NCI-H1092 treated with DMSO at 0.1 percent for 48 hours (cell line): ENCODE results near the gene HSD17B3.
"Not testable (repeated sequence)": the region's sequence is repeated elsewhere in the genome, so short reads cannot be mapped to it uniquely, and the experiment has no call there.

Source experiments
- DNase-seq: peaks from one replicate; lab custom pipeline; 2025; lab: John Stamatoyannopoulos, UW

The HSD17B3 gene

DNA sequence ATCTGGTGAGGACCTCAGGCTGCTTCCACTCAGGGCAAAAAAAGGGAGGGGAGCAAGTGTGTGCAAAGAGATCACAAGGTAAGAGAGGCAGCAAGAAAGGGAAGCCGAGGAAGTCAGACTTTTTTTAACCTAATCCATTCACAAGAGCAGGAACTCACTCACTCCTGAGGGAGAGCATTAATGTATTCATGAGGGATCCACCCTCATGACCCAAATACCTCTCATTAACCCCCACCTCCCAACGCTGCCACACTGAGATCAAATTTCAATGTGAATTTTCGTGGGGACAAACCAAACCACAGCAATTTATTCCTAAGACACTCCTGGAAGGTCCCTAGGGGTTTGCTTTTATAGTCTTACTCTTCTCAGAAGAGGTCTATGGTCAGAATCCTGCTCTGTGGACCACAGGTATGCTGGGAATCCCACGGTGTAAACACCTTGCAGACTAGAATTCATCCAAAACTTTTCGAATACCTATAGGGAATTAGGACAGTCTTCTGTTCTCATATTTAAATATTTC lies 108.7 kb downstream of the HSD17B3 start:
- DNase-seq: no peak

DNA sequence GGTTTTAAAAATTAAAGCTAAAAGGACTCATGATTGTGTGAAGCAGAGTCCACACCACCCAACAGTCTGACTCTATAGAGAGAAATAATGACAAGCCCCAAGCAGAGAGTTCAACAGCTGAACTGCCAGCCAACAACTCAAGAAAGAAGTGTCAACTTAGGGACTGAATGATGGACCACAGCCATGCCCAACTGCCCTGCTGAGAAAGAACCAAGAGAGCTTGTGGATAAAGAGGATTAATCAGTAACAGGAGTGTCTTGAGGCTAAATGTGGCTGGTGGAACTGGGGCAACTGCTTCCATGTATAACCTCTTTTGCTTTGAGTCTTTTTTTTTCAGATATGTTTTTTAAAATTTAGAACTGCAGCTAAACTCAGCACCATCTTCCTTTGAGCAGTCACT lies 109.3 kb downstream of the HSD17B3 start:
- DNase-seq: no peak

DNA sequence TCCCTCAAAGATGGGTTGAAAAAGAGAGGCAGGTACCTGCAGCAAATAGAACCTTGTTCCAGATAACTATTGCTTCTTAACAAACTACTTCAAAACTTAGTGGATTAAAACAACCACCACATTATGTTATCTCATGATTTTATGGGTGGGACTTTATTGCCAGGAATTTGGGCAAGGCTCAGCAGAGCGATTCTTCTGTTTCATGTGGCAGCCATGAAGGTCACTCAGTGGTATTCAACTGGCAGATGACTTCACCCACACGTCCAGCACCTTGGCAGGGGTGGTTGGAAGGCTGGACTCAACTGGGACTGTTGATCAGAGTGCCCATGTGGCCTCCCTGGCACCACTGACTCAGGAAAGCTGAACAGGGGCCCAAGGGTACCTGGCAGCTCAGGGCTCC lies 112.0 kb downstream of the HSD17B3 start:
- DNase-seq: no peak

DNA sequence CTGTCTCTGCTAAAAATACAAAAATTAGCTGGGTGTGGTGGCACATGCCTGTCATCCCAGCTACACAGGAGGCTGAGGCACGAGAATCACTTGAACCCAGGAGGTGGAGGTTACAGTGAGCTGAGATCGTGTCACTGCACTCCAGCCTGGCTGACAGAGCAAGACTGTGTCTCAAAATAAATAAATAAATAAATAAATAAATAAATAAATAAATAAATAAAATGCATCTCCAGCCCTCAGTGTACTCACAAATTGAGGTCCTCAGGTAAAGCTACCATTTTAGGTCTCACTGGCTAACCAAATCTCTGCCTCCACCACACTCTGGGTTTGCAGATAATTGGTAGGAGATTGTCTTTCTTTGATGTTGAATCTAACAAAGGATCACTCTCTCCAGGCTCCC lies 112.4 kb downstream of the HSD17B3 start:
- not testable (repeated sequence) for DNase-seq

DNA sequence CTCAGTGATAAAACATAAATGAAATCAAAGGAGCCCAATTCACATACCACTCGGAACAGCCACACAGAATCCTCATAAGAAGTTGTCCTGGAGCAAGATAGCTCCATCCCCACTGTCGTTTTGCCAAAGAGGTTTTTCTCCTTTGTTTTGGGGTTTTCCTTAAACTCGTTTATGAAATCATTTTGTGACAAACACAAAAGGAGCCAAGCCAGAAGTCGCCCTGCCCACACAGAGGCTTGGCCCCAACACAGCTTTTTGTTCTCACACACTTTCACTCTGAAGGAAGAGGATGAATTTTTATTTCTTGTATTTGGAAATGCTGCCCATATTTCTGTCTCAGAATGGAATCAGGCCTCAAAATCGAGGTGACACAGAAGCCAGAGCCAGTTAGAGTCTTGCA lies 113.4 kb downstream of the HSD17B3 start:
- no peak for DNase-seq

DNA sequence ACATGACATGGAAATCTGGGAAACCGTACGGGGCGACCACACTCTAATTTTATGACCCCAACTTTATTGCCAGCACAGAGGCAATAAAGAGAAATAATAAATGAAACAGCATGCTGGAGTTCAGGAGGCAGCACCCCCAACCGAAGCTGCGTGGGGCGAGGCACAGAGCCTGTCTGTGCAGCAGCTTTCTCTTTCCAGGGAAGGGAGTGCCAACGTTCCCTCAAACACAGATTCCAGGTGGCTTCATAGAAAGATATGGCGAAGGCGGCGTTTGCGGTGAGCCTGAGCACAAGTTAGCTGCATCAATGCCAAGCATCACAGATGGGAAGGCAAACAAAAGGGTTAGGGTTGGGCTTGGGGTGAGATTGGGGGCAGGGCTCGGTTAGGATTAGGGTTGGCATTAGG lies 114.8 kb downstream of the HSD17B3 start:
- DNase-seq: no peak

DNA sequence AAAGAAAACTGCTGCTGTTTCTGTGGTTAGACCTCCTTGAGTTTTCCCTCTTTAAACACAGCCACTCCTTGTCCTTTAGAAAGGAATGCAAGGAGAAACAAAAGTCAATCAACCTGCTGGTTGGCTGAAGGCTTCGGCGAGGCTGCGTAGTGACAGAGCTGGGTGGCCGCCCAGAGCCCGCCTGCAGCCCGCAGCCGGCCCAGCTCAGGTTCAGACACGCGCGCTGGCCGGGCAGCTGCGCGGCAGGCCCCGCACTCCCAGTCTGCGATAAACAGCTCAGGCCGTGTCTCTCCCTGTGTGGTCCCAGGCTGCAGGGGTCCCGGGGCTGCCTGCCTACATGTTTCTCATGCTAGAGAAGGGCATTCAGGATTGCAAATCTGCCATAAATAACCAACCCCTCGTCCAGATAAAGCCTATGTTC lies 115.4 kb downstream of the HSD17B3 start:
- no peak for DNase-seq

DNA sequence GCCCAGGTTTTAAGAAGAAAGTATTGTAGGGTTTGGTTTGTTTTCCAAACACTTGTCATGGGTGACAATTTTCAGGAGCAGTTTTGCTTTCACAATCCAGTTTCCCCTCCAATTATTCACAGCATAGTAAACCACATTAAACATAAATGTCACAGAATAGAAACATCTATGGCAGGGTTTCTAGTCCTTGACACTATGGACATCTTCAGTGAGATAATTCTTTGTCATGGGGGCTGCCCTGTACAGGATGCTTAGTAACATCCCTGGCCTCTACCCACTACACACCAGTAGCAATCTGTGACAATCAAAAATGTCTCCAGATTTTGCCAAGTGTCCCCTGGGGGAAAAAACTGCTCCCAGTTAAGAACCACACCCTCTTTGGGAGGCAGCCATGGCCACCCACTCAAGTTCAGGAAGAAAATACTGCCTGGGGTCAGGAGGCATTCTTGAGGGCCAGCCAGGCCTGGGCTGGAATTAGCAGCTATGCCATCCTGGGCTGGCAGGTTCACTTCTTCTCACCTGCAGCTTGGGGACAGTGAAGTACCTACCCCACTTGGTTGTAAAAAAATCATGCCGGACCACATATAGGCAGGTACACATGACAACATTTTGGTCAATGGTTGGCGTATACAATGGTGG lies 116.3 kb downstream of the HSD17B3 start:
- DNase-seq: no peak
